Epidermal melanocyte (primary cell): ENCODE measurements around the gene TUBA4A.

Experiments
- DNase-seq: peaks from one replicate; pipeline ENCODE4 v3.0.0; 2011; ENCODE audit warnings: low spot score; ENCODE audit not compliant: insufficient read length

Gene TUBA4A

GRCh38 chr2:219253753-219254589 lies at the start of gene TUBA4A:
Gene TUBA4A, minus strand, starts transcription at chr2:219253918. Its CDS starts 60 bp downstream, at chr2:219253858.
- peak; percentile 79 for DNase-seq

GRCh38 chr2:219302412-219302968 lies 48.8 kb upstream of the TUBA4A start:
- DNase-seq, result no peak

- no peak for DNase-seq
These were observed 46.3 kb upstream of the TUBA4A start for GRCh38 chr2:219300022-219300421.

GRCh38 chr2:219299372-219299760 lies 45.6 kb upstream of the TUBA4A start:
- no peak for DNase-seq

GRCh38 chr2:219298759-219299371 lies 45.1 kb upstream of the TUBA4A start:
- DNase-seq, result peak; percentile 92

- DNase-seq, result no peak
These were observed 44.2 kb upstream of the TUBA4A start for GRCh38 chr2:219297766-219298456.

GRCh38 chr2:219296631-219297391 lies 43.1 kb upstream of the TUBA4A start:
- no peak for DNase-seq

GRCh38 chr2:219296142-219296541 lies 42.4 kb upstream of the TUBA4A start:
- DNase-seq, result no peak

- peak; percentile 92 for DNase-seq
These were observed 40.9 kb upstream of the TUBA4A start for GRCh38 chr2:219294356-219295351.

GRCh38 chr2:219293736-219294231 lies 40.1 kb upstream of the TUBA4A start:
- DNase-seq, result no peak

GRCh38 chr2:219292616-219293015 lies 38.9 kb upstream of the TUBA4A start:
- no peak for DNase-seq

- DNase-seq, result no peak
These were observed 38.3 kb upstream of the TUBA4A start for GRCh38 chr2:219291910-219292490.

- DNase-seq, result no peak
These were observed 37.7 kb upstream of the TUBA4A start for GRCh38 chr2:219291394-219291793.

- DNase-seq, result no peak
These were observed 36.9 kb upstream of the TUBA4A start for GRCh38 chr2:219290381-219291171.

- peak; percentile 75 for DNase-seq
These were observed 36.0 kb upstream of the TUBA4A start for GRCh38 chr2:219289537-219290361.

- no peak for DNase-seq
These were observed 35.4 kb upstream of the TUBA4A start for GRCh38 chr2:219289195-219289536.

- no peak for DNase-seq
These were observed 34.0 kb upstream of the TUBA4A start for GRCh38 chr2:219287580-219288265.
